Measurements from ENCODE around the gene LENEP. TPM values are rescaled to one million over a fixed set of nuclear protein-coding genes. Genes with fewer than 3 reads are reported as not detected.
A peak's percentile ranks its signal among the peaks of the same experiment; 100 is the strongest.

Gene LENEP
- total RNA-seq, 2 donors from 2014 or later: not detected

DNA sequence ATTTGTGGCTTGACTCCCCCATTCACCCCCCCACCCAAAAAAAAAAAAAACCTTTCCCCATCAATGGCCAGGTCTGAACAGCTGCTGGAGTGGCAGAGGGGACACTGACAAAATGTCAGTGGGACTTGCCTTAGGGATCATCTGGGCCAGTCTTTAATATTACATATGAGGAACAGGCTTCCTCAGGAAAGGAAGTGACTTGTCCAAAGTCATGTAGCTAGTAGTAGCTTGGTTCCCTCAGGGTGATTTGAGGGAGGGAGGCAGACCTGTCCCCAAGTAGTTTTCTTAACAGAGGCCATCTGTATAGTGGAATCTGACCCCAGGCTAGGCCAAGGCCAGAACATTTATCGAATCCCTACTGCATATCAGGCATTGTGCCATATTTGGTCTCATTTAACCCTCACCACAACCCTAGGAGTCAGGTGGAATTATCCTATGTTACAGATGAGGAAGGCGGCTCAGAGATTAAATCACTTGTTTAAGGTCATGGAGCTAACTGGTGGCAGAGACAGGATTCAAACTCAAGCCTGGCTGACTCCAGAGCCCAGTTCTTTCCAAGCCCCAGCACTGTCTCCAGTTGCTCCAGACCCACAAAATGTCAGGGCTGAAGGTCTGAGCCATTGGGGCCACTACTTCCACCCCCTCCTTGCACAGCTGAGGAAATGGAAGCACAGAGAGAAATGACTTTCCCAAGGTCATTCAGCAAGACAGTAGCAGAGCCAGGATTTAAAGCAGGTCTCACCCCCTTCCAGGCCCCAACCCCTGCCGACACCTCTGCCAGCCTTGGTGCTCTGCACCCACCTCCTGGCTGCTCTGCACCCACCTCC lies 19.6 kb downstream of the LENEP start:
- no peaks in the 10 kb centered on the region for H3K9me3 ChIP-seq
- H3K36me3 ChIP-seq: peaks cover 7 to 14% of the 10 kb centered on the region in 2 donors
- intact Hi-C loops (cut with DNase I): no loop called here
- H3K4me1 ChIP-seq (replicated peaks): peaks cover 42% of the 10 kb centered on the region
- WGBS: 78% methylated on average over 3 of the region's 3 CpGs
- DNase-seq (ENCODE audit: low spot score): no peak
- no peaks in the 10 kb centered on the region for H3K27me3 ChIP-seq (replicated peaks; ENCODE audit: insufficient read depth)
- H3K4me3 ChIP-seq: no peak overlapping the region
- TF ChIP-seq POLR2A (IDR thresholded peaks at IDR 0.05) (no peak), POLR2AphosphoS5 (IDR thresholded peaks at IDR 0.05) (no peak)
- TF ChIP-seq, protein P1, sequence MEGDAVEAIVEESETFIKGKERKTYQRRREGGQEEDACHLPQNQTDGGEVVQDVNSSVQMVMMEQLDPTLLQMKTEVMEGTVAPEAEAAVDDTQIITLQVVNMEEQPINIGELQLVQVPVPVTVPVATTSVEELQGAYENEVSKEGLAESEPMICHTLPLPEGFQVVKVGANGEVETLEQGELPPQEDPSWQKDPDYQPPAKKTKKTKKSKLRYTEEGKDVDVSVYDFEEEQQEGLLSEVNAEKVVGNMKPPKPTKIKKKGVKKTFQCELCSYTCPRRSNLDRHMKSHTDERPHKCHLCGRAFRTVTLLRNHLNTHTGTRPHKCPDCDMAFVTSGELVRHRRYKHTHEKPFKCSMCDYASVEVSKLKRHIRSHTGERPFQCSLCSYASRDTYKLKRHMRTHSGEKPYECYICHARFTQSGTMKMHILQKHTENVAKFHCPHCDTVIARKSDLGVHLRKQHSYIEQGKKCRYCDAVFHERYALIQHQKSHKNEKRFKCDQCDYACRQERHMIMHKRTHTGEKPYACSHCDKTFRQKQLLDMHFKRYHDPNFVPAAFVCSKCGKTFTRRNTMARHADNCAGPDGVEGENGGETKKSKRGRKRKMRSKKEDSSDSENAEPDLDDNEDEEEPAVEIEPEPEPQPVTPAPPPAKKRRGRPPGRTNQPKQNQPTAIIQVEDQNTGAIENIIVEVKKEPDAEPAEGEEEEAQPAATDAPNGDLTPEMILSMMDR (IDR thresholded peaks at IDR 0.05): no peak
- peak overlapping the region; percentile 30 to 100 for H3K27ac ChIP-seq

DNA sequence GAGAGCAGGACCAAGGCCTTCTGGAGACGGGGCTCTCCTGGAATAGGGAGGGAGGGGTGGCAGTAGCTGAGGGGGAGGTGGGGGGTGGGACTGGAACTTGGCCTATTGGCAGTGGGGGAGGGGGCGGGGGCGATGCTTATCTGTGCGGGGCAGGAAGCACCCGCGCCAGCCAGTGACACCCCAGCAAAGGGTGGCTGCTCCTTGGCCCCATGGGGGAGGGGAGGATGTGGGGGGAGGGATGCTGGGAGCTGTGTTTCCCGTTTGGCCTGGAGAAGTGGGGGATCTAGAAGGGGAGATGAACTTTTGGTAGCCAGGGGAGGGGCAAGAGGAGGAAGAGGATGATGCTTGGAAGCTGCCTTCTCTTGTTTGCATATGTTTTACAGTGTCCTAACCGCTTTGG lies 20.2 kb downstream of the LENEP start:
- WGBS: 32% methylated on average over 7 of the region's 8 CpGs
- Histone ChIP-seq H3K27me3 (replicated peaks; ENCODE audit: insufficient read depth) (no peaks in the 10 kb centered on the region), H3K27ac (peak overlapping the region; percentile 30 to 100), H3K36me3 (peaks cover 7 to 14% of the 10 kb centered on the region in 2 donors), H3K4me3 (no peak overlapping the region), H3K4me1 (replicated peaks) (peaks cover 44% of the 10 kb centered on the region), H3K9me3 (no peaks in the 10 kb centered on the region)
- no peak for DNase-seq (ENCODE audit: low spot score)
- intact Hi-C loops (cut with DNase I): no loop called here
- no peak for TF ChIP-seq POLR2A (IDR thresholded peaks at IDR 0.05)
- TF ChIP-seq POLR2AphosphoS5 (IDR thresholded peaks at IDR 0.05): no peak
- TF ChIP-seq, protein P1 (IDR thresholded peaks at IDR 0.05): no peak

DNA sequence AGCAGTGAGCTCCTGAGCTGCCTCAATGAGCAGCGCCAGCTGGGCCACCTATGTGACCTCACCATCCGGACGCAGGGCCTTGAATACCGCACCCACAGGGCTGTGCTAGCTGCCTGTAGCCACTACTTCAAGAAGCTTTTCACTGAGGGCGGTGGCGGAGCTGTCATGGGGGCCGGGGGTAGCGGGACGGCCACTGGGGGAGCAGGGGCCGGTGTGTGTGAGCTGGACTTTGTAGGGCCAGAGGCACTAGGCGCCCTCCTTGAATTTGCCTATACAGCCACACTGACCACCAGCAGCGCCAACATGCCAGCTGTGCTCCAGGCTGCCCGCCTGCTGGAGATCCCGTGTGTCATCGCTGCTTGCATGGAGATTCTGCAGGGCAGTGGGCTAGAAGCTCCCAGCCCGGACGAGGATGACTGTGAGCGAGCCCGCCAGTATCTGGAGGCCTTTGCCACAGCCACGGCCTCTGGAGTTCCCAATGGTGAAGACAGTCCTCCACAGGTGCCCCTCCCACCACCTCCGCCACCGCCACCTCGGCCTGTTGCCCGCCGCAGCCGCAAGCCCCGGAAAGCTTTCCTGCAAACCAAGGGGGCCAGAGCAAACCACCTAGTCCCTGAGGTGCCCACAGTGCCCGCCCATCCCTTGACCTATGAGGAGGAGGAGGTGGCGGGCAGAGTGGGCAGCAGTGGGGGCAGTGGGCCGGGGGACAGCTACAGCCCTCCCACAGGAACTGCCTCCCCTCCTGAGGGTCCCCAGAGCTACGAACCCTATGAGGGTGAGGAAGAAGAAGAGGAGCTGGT lies 21.5 kb downstream of the LENEP start:
- H3K4me1 ChIP-seq (replicated peaks): peaks cover 37% of the 10 kb centered on the region
- H3K36me3 ChIP-seq: peaks cover 7 to 14% of the 10 kb centered on the region in 2 donors
- no peaks in the 10 kb centered on the region for H3K9me3 ChIP-seq
- H3K27ac ChIP-seq: no peak overlapping the region
- H3K27me3 ChIP-seq (replicated peaks; ENCODE audit: insufficient read depth): no peaks in the 10 kb centered on the region
- intact Hi-C loops (cut with DNase I): no loop called here
- no peak for DNase-seq (ENCODE audit: low spot score)
- TF ChIP-seq POLR2AphosphoS5 (IDR thresholded peaks at IDR 0.05) (no peak), POLR2A (IDR thresholded peaks at IDR 0.05) (no peak)
- TF ChIP-seq, protein P1 (IDR thresholded peaks at IDR 0.05): no peak
- WGBS: 91% methylated on average over 31 of the region's 31 CpGs
- no peak overlapping the region for H3K4me3 ChIP-seq

DNA sequence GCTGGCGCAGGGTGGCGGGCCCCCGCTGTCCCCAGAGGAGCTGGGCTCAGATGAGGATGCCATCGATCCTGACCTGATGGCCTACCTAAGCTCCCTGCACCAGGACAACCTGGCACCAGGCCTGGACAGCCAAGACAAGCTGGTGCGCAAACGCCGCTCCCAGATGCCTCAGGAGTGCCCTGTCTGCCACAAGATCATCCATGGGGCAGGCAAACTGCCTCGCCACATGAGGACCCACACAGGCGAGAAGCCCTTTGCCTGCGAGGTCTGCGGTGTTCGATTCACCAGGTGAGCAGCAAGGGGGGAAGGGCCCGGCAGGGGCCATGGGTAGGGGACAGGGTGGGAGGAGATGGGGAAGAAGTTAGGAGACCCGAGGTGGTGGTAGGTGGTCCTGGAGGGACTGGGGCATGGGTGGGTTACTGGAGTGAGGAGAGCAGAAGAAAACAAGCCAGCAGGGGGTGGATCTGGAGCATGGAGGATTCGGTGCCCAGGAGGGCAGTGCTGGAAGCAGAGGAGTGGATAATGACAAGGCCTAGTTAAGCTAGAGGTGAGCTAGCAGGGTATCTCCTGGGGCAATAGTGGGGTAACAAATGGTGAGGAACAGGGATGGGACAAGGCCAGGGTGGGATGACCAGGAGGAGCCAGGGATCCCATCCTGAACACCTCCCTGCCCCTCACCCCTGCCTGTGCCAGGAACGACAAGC lies 22.3 kb downstream of the LENEP start:
- WGBS: 77% methylated on average over 16 of the region's 16 CpGs
- no peaks in the 10 kb centered on the region for H3K27me3 ChIP-seq (replicated peaks; ENCODE audit: insufficient read depth)
- DNase-seq (ENCODE audit: low spot score): no peak
- intact Hi-C loops (cut with DNase I): no loop called here
- TF ChIP-seq POLR2AphosphoS5 (IDR thresholded peaks at IDR 0.05) (no peak), POLR2A (IDR thresholded peaks at IDR 0.05) (no peak)
- TF ChIP-seq, protein P1 (IDR thresholded peaks at IDR 0.05): no peak
- H3K9me3 ChIP-seq: no peaks in the 10 kb centered on the region
- no peak overlapping the region for H3K4me3 ChIP-seq
- peak overlapping the region in 1 of 2 donors; percentile 80 for H3K27ac ChIP-seq
- peaks cover 7 to 14% of the 10 kb centered on the region in 2 donors for H3K36me3 ChIP-seq
- H3K4me1 ChIP-seq (replicated peaks): peaks cover 29% of the 10 kb centered on the region
